ENCODE measurements around the gene CMKLR1.

Gene CMKLR1

GRCh38 chr12:108253540-108253939 is 85.6 kb downstream of the CMKLR1 start:
- no peak overlapping the region for H3K27ac ChIP-seq (ENCODE audit: low read depth, low read length)
- H3K9ac ChIP-seq (ENCODE audit: low read length): no peak overlapping the region
- no peaks in the 10 kb centered on the region for H3K36me3 ChIP-seq (ENCODE audit: control insufficient read depth, insufficient read depth, low read length)
- no peaks in the 10 kb centered on the region for H3K27me3 ChIP-seq (ENCODE audit: control insufficient read depth, insufficient read depth, low read length)
- no peaks in the 10 kb centered on the region for H3K4me1 ChIP-seq (ENCODE audit: control insufficient read depth, insufficient read depth, low read length)
- no peak overlapping the region for H3K4me3 ChIP-seq (ENCODE audit: low read length)

GRCh38 chr12:108252523-108252922 is 86.6 kb downstream of the CMKLR1 start:
- no peak overlapping the region for H3K9ac ChIP-seq (ENCODE audit: low read length)
- no peak overlapping the region for H3K4me3 ChIP-seq (ENCODE audit: low read length)
- H3K27me3 ChIP-seq (ENCODE audit: control insufficient read depth, insufficient read depth, low read length): no peaks in the 10 kb centered on the region
- no peak overlapping the region for H3K27ac ChIP-seq (ENCODE audit: low read depth, low read length)
- no peaks in the 10 kb centered on the region for H3K4me1 ChIP-seq (ENCODE audit: control insufficient read depth, insufficient read depth, low read length)
- no peaks in the 10 kb centered on the region for H3K36me3 ChIP-seq (ENCODE audit: control insufficient read depth, insufficient read depth, low read length)

GRCh38 chr12:108248011-108248410 is 91.1 kb downstream of the CMKLR1 start:
- no peak overlapping the region for H3K27ac ChIP-seq (ENCODE audit: low read depth, low read length)
- H3K9ac ChIP-seq (ENCODE audit: low read length): no peak overlapping the region
- H3K4me3 ChIP-seq (ENCODE audit: low read length): no peak overlapping the region
- H3K27me3 ChIP-seq (ENCODE audit: control insufficient read depth, insufficient read depth, low read length): no peaks in the 10 kb centered on the region
- H3K4me1 ChIP-seq (ENCODE audit: control insufficient read depth, insufficient read depth, low read length): no peaks in the 10 kb centered on the region
- no peaks in the 10 kb centered on the region for H3K36me3 ChIP-seq (ENCODE audit: control insufficient read depth, insufficient read depth, low read length)

GRCh38 chr12:108247130-108247529 is 92.0 kb downstream of the CMKLR1 start:
- H3K36me3 ChIP-seq (ENCODE audit: control insufficient read depth, insufficient read depth, low read length): no peaks in the 10 kb centered on the region
- H3K9ac ChIP-seq (ENCODE audit: low read length): no peak overlapping the region
- H3K27me3 ChIP-seq (ENCODE audit: control insufficient read depth, insufficient read depth, low read length): no peaks in the 10 kb centered on the region
- H3K4me1 ChIP-seq (ENCODE audit: control insufficient read depth, insufficient read depth, low read length): no peaks in the 10 kb centered on the region
- no peak overlapping the region for H3K4me3 ChIP-seq (ENCODE audit: low read length)
- H3K27ac ChIP-seq (ENCODE audit: low read depth, low read length): no peak overlapping the region

GRCh38 chr12:108241986-108242703 is 97.0 kb downstream of the CMKLR1 start:
- H3K27me3 ChIP-seq (ENCODE audit: control insufficient read depth, insufficient read depth, low read length): no peaks in the 10 kb centered on the region
- H3K27ac ChIP-seq (ENCODE audit: low read depth, low read length): no peak overlapping the region
- H3K9ac ChIP-seq (ENCODE audit: low read length): no peak overlapping the region
- H3K4me1 ChIP-seq (ENCODE audit: control insufficient read depth, insufficient read depth, low read length): no peaks in the 10 kb centered on the region
- H3K36me3 ChIP-seq (ENCODE audit: control insufficient read depth, insufficient read depth, low read length): no peaks in the 10 kb centered on the region
- no peak overlapping the region for H3K4me3 ChIP-seq (ENCODE audit: low read length)

GRCh38 chr12:108240928-108241327 is 98.2 kb downstream of the CMKLR1 start:
- H3K4me3 ChIP-seq (ENCODE audit: low read length): no peak overlapping the region
- no peaks in the 10 kb centered on the region for H3K36me3 ChIP-seq (ENCODE audit: control insufficient read depth, insufficient read depth, low read length)
- H3K27me3 ChIP-seq (ENCODE audit: control insufficient read depth, insufficient read depth, low read length): no peaks in the 10 kb centered on the region
- no peaks in the 10 kb centered on the region for H3K4me1 ChIP-seq (ENCODE audit: control insufficient read depth, insufficient read depth, low read length)
- no peak overlapping the region for H3K9ac ChIP-seq (ENCODE audit: low read length)
- H3K27ac ChIP-seq (ENCODE audit: low read depth, low read length): no peak overlapping the region

- H3K36me3 ChIP-seq (ENCODE audit: control insufficient read depth, insufficient read depth, low read length): no peaks in the 10 kb centered on the region
- H3K27ac ChIP-seq (ENCODE audit: low read depth, low read length): no peak overlapping the region
- H3K9ac ChIP-seq (ENCODE audit: low read length): no peak overlapping the region
- H3K27me3 ChIP-seq (ENCODE audit: control insufficient read depth, insufficient read depth, low read length): no peaks in the 10 kb centered on the region
- no peaks in the 10 kb centered on the region for H3K4me1 ChIP-seq (ENCODE audit: control insufficient read depth, insufficient read depth, low read length)
- H3K4me3 ChIP-seq (ENCODE audit: low read length): no peak overlapping the region
Observed at GRCh38 chr12:108240027-108240785, 98.9 kb downstream of the CMKLR1 start.

GRCh38 chr12:108239378-108239777 is 99.7 kb downstream of the CMKLR1 start:
- H3K4me3 ChIP-seq (ENCODE audit: low read length): no peak overlapping the region

GRCh38 chr12:108238474-108238873 is 100.6 kb downstream of the CMKLR1 start:
- Histone ChIP-seq H3K4me3 (ENCODE audit: low read length) (no peak overlapping the region), H3K27ac (ENCODE audit: low read depth, low read length) (no peak overlapping the region), H3K27me3 (ENCODE audit: control insufficient read depth, insufficient read depth, low read length) (no peaks in the 10 kb centered on the region), H3K36me3 (ENCODE audit: control insufficient read depth, insufficient read depth, low read length) (no peaks in the 10 kb centered on the region), H3K9ac (ENCODE audit: low read length) (no peak overlapping the region), H3K4me1 (ENCODE audit: control insufficient read depth, insufficient read depth, low read length) (no peaks in the 10 kb centered on the region)

More at GRCh38 chr12:108239378-108239777, 99.7 kb downstream of the CMKLR1 start:
- no peaks in the 10 kb centered on the region for H3K36me3 ChIP-seq (ENCODE audit: control insufficient read depth, insufficient read depth, low read length)
- no peak overlapping the region for H3K27ac ChIP-seq (ENCODE audit: low read depth, low read length)
- no peak overlapping the region for H3K9ac ChIP-seq (ENCODE audit: low read length)
- no peaks in the 10 kb centered on the region for H3K27me3 ChIP-seq (ENCODE audit: control insufficient read depth, insufficient read depth, low read length)
- H3K4me1 ChIP-seq (ENCODE audit: control insufficient read depth, insufficient read depth, low read length): no peaks in the 10 kb centered on the region
